GM19239 (cell line): Measurements from ENCODE around the gene PABPC3.

Experiments
- DNase-seq: peaks from one replicate; pipeline ENCODE4 v3.0.0; 2011; ENCODE audit warnings: low spot score; ENCODE audit not compliant: insufficient read length
- FAIRE-seq: peaks from 2 replicates; lab custom pipeline; 2011; peaks lifted over from hg19 to GRCh38; lab: Jason Lieb, UNC

PABPC3 gene

GRCh38 chr13:25095851-25096453 is at the start of gene PABPC3:
Gene PABPC3, plus strand, starts transcription at chr13:25096136. Its CDS starts 63 bp downstream, at chr13:25096199.
- FAIRE-seq (no peak), DNase-seq (no peak)

GRCh38 chr13:25046274-25046984 is 49.5 kb upstream of the PABPC3 start:
- no peak for FAIRE-seq
- DNase-seq: no peak

- DNase-seq: no peak
- no peak for FAIRE-seq
Observed at GRCh38 chr13:25046985-25047511, 48.9 kb upstream of the PABPC3 start.

GRCh38 chr13:25051065-25051464 is 44.9 kb upstream of the PABPC3 start:
- no peak for DNase-seq
- no peak for FAIRE-seq

- DNase-seq (no peak), FAIRE-seq (no peak)
Observed at GRCh38 chr13:25059166-25059565, 36.8 kb upstream of the PABPC3 start.

GRCh38 chr13:25059958-25060357 is 36.0 kb upstream of the PABPC3 start:
- FAIRE-seq: no peak
- DNase-seq: no peak

- DNase-seq (no peak), FAIRE-seq (no peak)
Observed at GRCh38 chr13:25062479-25062878, 33.5 kb upstream of the PABPC3 start.

GRCh38 chr13:25064396-25064795 is 31.5 kb upstream of the PABPC3 start:
- FAIRE-seq: no peak

GRCh38 chr13:25065974-25066770 is 29.8 kb upstream of the PABPC3 start:
- DNase-seq (no peak), FAIRE-seq (no peak)

More at GRCh38 chr13:25064396-25064795, 31.5 kb upstream of the PABPC3 start:
- no peak for DNase-seq

- no peak for DNase-seq
Observed at GRCh38 chr13:25067064-25067463, 28.9 kb upstream of the PABPC3 start.

GRCh38 chr13:25068810-25069209 is 27.1 kb upstream of the PABPC3 start:
- no peak for FAIRE-seq
- no peak for DNase-seq

More at GRCh38 chr13:25067064-25067463, 28.9 kb upstream of the PABPC3 start:
- no peak for FAIRE-seq

- no peak for FAIRE-seq
- DNase-seq: no peak
Observed at GRCh38 chr13:25069236-25069635, 26.7 kb upstream of the PABPC3 start.

- FAIRE-seq (no peak), DNase-seq (no peak)
Observed at GRCh38 chr13:25069911-25070310, 26.0 kb upstream of the PABPC3 start.

GRCh38 chr13:25080773-25081172 is 15.2 kb upstream of the PABPC3 start:
- no peak for FAIRE-seq

GRCh38 chr13:25084096-25084495 is 11.8 kb upstream of the PABPC3 start:
- DNase-seq: no peak
- no peak for FAIRE-seq

More at GRCh38 chr13:25080773-25081172, 15.2 kb upstream of the PABPC3 start:
- DNase-seq: no peak

GRCh38 chr13:25085125-25085742 is 10.7 kb upstream of the PABPC3 start:
- FAIRE-seq: peak; percentile 35

GRCh38 chr13:25088562-25089221 is 7.2 kb upstream of the PABPC3 start:
- DNase-seq (no peak), FAIRE-seq (no peak)

More at GRCh38 chr13:25085125-25085742, 10.7 kb upstream of the PABPC3 start:
- no peak for DNase-seq

- DNase-seq (no peak), FAIRE-seq (no peak)
Observed at GRCh38 chr13:25097426-25097825, 1.5 kb downstream of the PABPC3 start.

GRCh38 chr13:25103711-25104110 is 7.8 kb downstream of the PABPC3 start:
- FAIRE-seq: no peak

GRCh38 chr13:25109341-25109740 is 13.4 kb downstream of the PABPC3 start:
- no peak for DNase-seq
- no peak for FAIRE-seq

More at GRCh38 chr13:25103711-25104110, 7.8 kb downstream of the PABPC3 start:
- no peak for DNase-seq
